HG02981 (cell line): Measurements from ENCODE around the gene DHRS7.

ENCODE experiments used
- ATAC-seq: cut with Tn5 transposase; IDR thresholded peaks from one replicate; pipeline ENCODE4 v1.9.1; 2021; ENCODE audit warnings: mild to moderate bottlenecking, moderate library complexity; ENCODE audit not compliant: unreplicated experiment

DHRS7 gene

GRCh38 chr14:60164712-60165546 lies at the start of gene DHRS7:
Gene DHRS7, minus strand, starts transcription at chr14:60165398. Its CDS starts 89 bp downstream, at chr14:60165309.
- peak; percentile 87 for ATAC-seq

GRCh38 chr14:60214415-60215126 lies 49.4 kb upstream of the DHRS7 start:
- ATAC-seq = no peak

- no peak for ATAC-seq
Observed at GRCh38 chr14:60214003-60214402, 48.8 kb upstream of the DHRS7 start.

- peak; percentile 91 for ATAC-seq
Observed at GRCh38 chr14:60212503-60213371, 47.5 kb upstream of the DHRS7 start.

GRCh38 chr14:60211153-60211552 lies 46.0 kb upstream of the DHRS7 start:
- ATAC-seq = no peak

- no peak for ATAC-seq
Observed at GRCh38 chr14:60210703-60211102, 45.5 kb upstream of the DHRS7 start.

GRCh38 chr14:60206837-60207533 lies 41.8 kb upstream of the DHRS7 start:
- ATAC-seq = peak; percentile 30

- no peak for ATAC-seq
Observed at GRCh38 chr14:60206249-60206670, 41.1 kb upstream of the DHRS7 start.

GRCh38 chr14:60204843-60205774 lies 39.9 kb upstream of the DHRS7 start:
- ATAC-seq = peak; percentile 51

GRCh38 chr14:60204104-60204842 lies 39.1 kb upstream of the DHRS7 start:
- peak; percentile 77 for ATAC-seq

GRCh38 chr14:60199321-60199720 lies 34.1 kb upstream of the DHRS7 start:
- no peak for ATAC-seq

- ATAC-seq = no peak
Observed at GRCh38 chr14:60197629-60198303, 32.6 kb upstream of the DHRS7 start.

GRCh38 chr14:60196291-60196690 lies 31.1 kb upstream of the DHRS7 start:
- ATAC-seq = no peak

GRCh38 chr14:60195179-60195810 lies 30.1 kb upstream of the DHRS7 start:
- peak; percentile 67 for ATAC-seq

GRCh38 chr14:60189923-60190840 lies 25.0 kb upstream of the DHRS7 start:
- ATAC-seq = no peak

- no peak for ATAC-seq
Observed at GRCh38 chr14:60188696-60189095, 23.5 kb upstream of the DHRS7 start.

GRCh38 chr14:60188115-60188514 lies 22.9 kb upstream of the DHRS7 start:
- no peak for ATAC-seq
